Gastrocnemius medialis (tissue), 4 donors: ENCODE measurements around the gene MSRB3. TPM values are rescaled to one million over a fixed set of nuclear protein-coding genes. Genes with fewer than 3 reads are reported as not detected.
"Not testable (repeated sequence)": the region's sequence is repeated elsewhere in the genome, so short reads cannot be mapped to it uniquely, and the experiment has no call there.

Experiments
- ATAC-seq, 2 donors: fragments of 150-250 bp; one replicate each; pipeline ENCODE4 v1.9.1; 2016
- DNase-seq, 2 donors: peaks; one replicate each; pipeline ENCODE4 v3.0.0-alpha.2; 2019
- H3K27ac ChIP-seq, 4 donors: fragments of 200-600 bp; sonication (generic); 1 replicate in 1 of 4; 2 replicates in 3 of 4; pipeline ENCODE4 v1.5.1; 2016 to 2018; ENCODE audit warnings: mild to moderate bottlenecking in 2 of 4, moderate library complexity in 1 of 4
- H3K27me3 ChIP-seq, 3 donors: fragments of 200-600 bp; sonication (generic) in 2 of 3; 1 replicate in 1 of 3; 2 replicates in 2 of 3; pipeline versions ENCODE4 v1.5.1 to v1.6.0; 2016 to 2019; ENCODE audit warnings: mild to moderate bottlenecking in 1 of 3, moderate library complexity in 1 of 3
- H3K36me3 ChIP-seq, 2 donors: fragments of 200-600 bp; sonication (generic) in 1 of 2; one replicate each; pipeline ENCODE4 v1.5.1; 2017 to 2018
- H3K4me1 ChIP-seq, 2 donors: fragments of 200-600 bp; sonication (generic) in 1 of 2; one replicate each; pipeline ENCODE4 v1.5.1; 2016 to 2017; ENCODE audit warnings: mild to moderate bottlenecking in 2 of 2
- H3K4me3 ChIP-seq, 4 donors: fragments of 200-600 bp; sonication (generic) in 3 of 4; 1 replicate in 1 of 4; 2 replicates in 3 of 4; pipeline ENCODE4 v1.5.1; 2016 to 2019; ENCODE audit warnings: mild to moderate bottlenecking in 2 of 4
- H3K9me3 ChIP-seq, 3 donors: fragments of 200-600 bp; sonication (generic) in 2 of 3; 1 replicate in 1 of 3; 2 replicates in 2 of 3; pipeline ENCODE4 v1.5.1; 2016 to 2019
- CTCF ChIP-seq, 5 experiments: fragments of 450-650 bp in 3 of 5; fragments of 200-600 bp in 2 of 5; sonication (generic) in 2 of 5; IDR thresholded peaks in 4 of 5; conservative IDR thresholded peaks in 1 of 5; 1 replicate in 4 of 5; 2 replicates in 1 of 5; pipeline ENCODE4 v1.5.1; 2016 to 2019; ENCODE audit warnings: antibody characterized with exemption in 5 of 5, mild to moderate bottlenecking in 3 of 5, moderate library complexity in 3 of 5
- POLR2A ChIP-seq, 2 donors: fragments of 450-650 bp; IDR thresholded peaks; one replicate each; pipeline ENCODE4 v1.6.1; 2017; ENCODE audit warnings: antibody characterized with exemption in 2 of 2, mild to moderate bottlenecking in 2 of 2, moderate library complexity in 2 of 2
- in situ Hi-C, 4 donors: fragments of 200-750 bp; cut with MboI; loops; one replicate each; pipeline versions ENCODE4 v1.15.0 to v1.8.0; 2017; ENCODE audit warnings: low sequenced_read_pairs in 4 of 4
- intact Hi-C: fragments of 100-400 bp; cut with DNase I; formaldehyde crosslinking; loops from one replicate; pipeline ENCODE4 v1.15.1; 2023; ENCODE audit warnings: low total_unique reads
- total RNA-seq, 4 donors: library from RNA; depleted of rRNA; stranded (reverse); fragments of >200 nt; gene quantifications; one replicate each; pipeline versions ENCODE4 v1.1.0 to v1.2.3, GENCODE V29; 2016

Gene MSRB3
- total RNA-seq, 4 donors from 2014 or later: 29.0 to 59.0 (median 47.3) TPM

- Histone ChIP-seq H3K36me3 (peaks cover 0 to 9% of the 10 kb centered on the region in 2 donors), H3K9me3 (no peaks in the 10 kb centered on the region), H3K27me3 (no peaks in the 10 kb centered on the region), H3K27ac (no peak overlapping the region), H3K4me3 (no peak overlapping the region), H3K4me1 (no peaks in the 10 kb centered on the region)
- no peak for ATAC-seq
- DNase-seq: no peak
- TF ChIP-seq CTCF (IDR thresholded peaks at IDR 0.05 in 4 of 5, conservative IDR thresholded peaks at IDR 0.05 in 1 of 5) (no peak), POLR2A (IDR thresholded peaks at IDR 0.05) (no peak)
- intact Hi-C loops: no loop called here
- in situ Hi-C loops: no loop called here
These were observed 188.4 kb downstream of the MSRB3 start for GRCh38 chr12:65466911-65467310.

- Histone ChIP-seq H3K27ac (no peak overlapping the region), H3K4me3 (no peak overlapping the region), H3K27me3 (no peaks in the 10 kb centered on the region), H3K9me3 (no peaks in the 10 kb centered on the region), H3K36me3 (no peaks in the 10 kb centered on the region), H3K4me1 (no peaks in the 10 kb centered on the region)
- TF ChIP-seq CTCF (IDR thresholded peaks at IDR 0.05 in 4 of 5, conservative IDR thresholded peaks at IDR 0.05 in 1 of 5) (no peak), POLR2A (IDR thresholded peaks at IDR 0.05) (no peak)
- DNase-seq (no peak), ATAC-seq (no peak)
- in situ Hi-C loops (no loop called here), intact Hi-C loops (no loop called here)
These were observed 191.8 kb downstream of the MSRB3 start for GRCh38 chr12:65470256-65470655.

- ATAC-seq: no peak
- Histone ChIP-seq H3K4me3 (no peak overlapping the region), H3K27ac (no peak overlapping the region), H3K36me3 (no peaks in the 10 kb centered on the region), H3K4me1 (no peaks in the 10 kb centered on the region), H3K27me3 (no peaks in the 10 kb centered on the region), H3K9me3 (no peaks in the 10 kb centered on the region)
- TF ChIP-seq POLR2A (IDR thresholded peaks at IDR 0.05): no peak
- TF ChIP-seq CTCF (IDR thresholded peaks at IDR 0.05 in 4 of 5, conservative IDR thresholded peaks at IDR 0.05 in 1 of 5): no peak
- intact Hi-C loops: no loop called here
- DNase-seq: no peak
- in situ Hi-C loops: no loop called here
These were observed 193.6 kb downstream of the MSRB3 start for GRCh38 chr12:65472079-65472478.

DNA sequence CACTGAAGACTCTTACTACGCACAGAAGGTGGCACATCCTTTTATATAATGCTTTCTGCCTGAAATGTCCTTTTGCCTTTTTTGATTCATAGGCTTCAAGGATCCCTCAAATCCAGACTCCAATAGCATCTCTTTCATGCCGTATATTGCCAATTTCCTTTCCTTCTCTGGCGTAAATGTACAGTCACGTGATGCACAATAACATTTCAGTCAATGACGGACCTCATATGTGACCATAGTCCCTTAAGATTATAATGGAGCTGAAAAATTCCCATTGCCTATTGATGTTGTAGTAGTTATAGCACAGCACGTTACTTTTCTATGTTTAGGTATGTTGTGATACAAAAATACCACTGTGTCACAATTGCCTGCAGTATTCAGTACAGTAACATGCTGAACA, 196.3 kb downstream of the MSRB3 start:
- Histone ChIP-seq H3K4me3 (no peak overlapping the region), H3K9me3 (no peaks in the 10 kb centered on the region), H3K27ac (no peak overlapping the region), H3K36me3 (no peaks in the 10 kb centered on the region), H3K4me1 (peaks cover 0 to 4% of the 10 kb centered on the region in 2 donors), H3K27me3 (no peaks in the 10 kb centered on the region)
- DNase-seq: no peak
- intact Hi-C loops: no loop called here
- TF ChIP-seq CTCF (IDR thresholded peaks at IDR 0.05 in 4 of 5, conservative IDR thresholded peaks at IDR 0.05 in 1 of 5) (no peak), POLR2A (IDR thresholded peaks at IDR 0.05) (no peak)
- no peak for ATAC-seq
- in situ Hi-C loops: no loop called here

DNA sequence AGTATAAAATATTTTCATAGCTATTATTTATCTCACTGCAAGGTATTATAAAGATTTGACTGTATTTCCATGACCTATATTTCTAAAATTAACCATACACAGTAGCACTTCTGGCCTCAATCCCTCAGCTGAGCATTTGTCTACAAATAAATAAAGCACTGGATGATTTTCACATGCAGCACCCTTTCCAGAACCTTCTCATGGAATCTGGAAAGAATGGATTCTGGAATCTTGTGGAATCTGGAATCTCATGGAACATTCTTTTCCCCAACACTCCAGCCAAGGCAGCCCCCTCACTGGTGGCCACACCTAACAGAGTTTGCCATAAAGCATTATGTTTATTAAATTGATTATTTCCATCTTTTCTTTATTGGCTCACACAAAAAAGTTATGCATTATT, 199.2 kb downstream of the MSRB3 start:
- in situ Hi-C loops: no loop called here

GRCh38 chr12:65483891-65484516, 205.5 kb downstream of the MSRB3 start:
- DNase-seq, in situ Hi-C loops, H3K36me3 ChIP-seq, ATAC-seq, H3K27me3 ChIP-seq, H3K4me1 ChIP-seq, intact Hi-C loops, H3K4me3 ChIP-seq, H3K27ac ChIP-seq, H3K9me3 ChIP-seq: not testable (repeated sequence)

More for the DNA sequence above, 199.2 kb downstream of the MSRB3 start:
- Histone ChIP-seq H3K36me3 (no peaks in the 10 kb centered on the region), H3K27ac (no peak overlapping the region), H3K9me3 (no peaks in the 10 kb centered on the region), H3K27me3 (no peaks in the 10 kb centered on the region), H3K4me1 (peaks cover 0 to 4% of the 10 kb centered on the region in 2 donors), H3K4me3 (no peak overlapping the region)
- intact Hi-C loops: no loop called here
- TF ChIP-seq POLR2A (IDR thresholded peaks at IDR 0.05) (no peak), CTCF (IDR thresholded peaks at IDR 0.05 in 4 of 5, conservative IDR thresholded peaks at IDR 0.05 in 1 of 5) (no peak)
- ATAC-seq (no peak), DNase-seq (no peak)
